GM12873 (cell line): Measurements from ENCODE around the gene BCAS3.
A peak's percentile ranks its signal among the peaks of the same experiment; 100 is the strongest.

Source experiments
- CTCF ChIP-seq: IDR thresholded peaks from 2 replicates; pipeline ENCODE4 v1.5.1; 2012; ENCODE audit warnings: low read depth, mild to moderate bottlenecking, moderate library complexity, low read length, control low read depth; ENCODE audit not compliant: insufficient read depth; ENCODE audit errors: missing control alignments

Gene BCAS3

GRCh38 chr17:60699090-60699489, 21.4 kb downstream of the BCAS3 start:
- TF ChIP-seq CTCF: no peak

GRCh38 chr17:60704170-60704569, 26.5 kb downstream of the BCAS3 start:
- TF ChIP-seq CTCF: no peak

- no peak for TF ChIP-seq CTCF
Measured at GRCh38 chr17:60712675-60713074, 35.0 kb downstream of the BCAS3 start.

GRCh38 chr17:60713608-60714007, 36.0 kb downstream of the BCAS3 start:
- TF ChIP-seq CTCF: no peak

- no peak for TF ChIP-seq CTCF
Measured at GRCh38 chr17:60716766-60717165, 39.1 kb downstream of the BCAS3 start.

GRCh38 chr17:60717814-60718213, 40.2 kb downstream of the BCAS3 start:
- no peak for TF ChIP-seq CTCF

GRCh38 chr17:60720763-60721531, 43.3 kb downstream of the BCAS3 start:
- TF ChIP-seq CTCF: peak; percentile 86
